Ascending aorta (tissue), 2 donors: Measurements from ENCODE around the gene BEST1. TPM values are rescaled to one million over a fixed set of nuclear protein-coding genes. Genes with fewer than 3 reads are reported as not detected.
A peak's percentile ranks its signal among the peaks of the same experiment; 100 is the strongest.

Experiments
- DNase-seq, 2 donors: peaks; one replicate each; pipeline ENCODE4 v3.0.0-alpha.2; 2019; ENCODE audit warnings: low spot score in 2 of 2
- H3K27ac ChIP-seq, 2 donors: fragments of 200-600 bp; sonication (generic); one replicate each; pipeline ENCODE4 v1.5.1; 2016 to 2017; ENCODE audit warnings: mild to moderate bottlenecking in 1 of 2
- H3K27me3 ChIP-seq: fragments of 200-600 bp; sonication (generic); one replicate; pipeline ENCODE4 v1.5.1; 2017
- H3K36me3 ChIP-seq, 2 donors: fragments of 200-600 bp; sonication (generic); one replicate each; pipeline ENCODE4 v1.5.1; 2016
- H3K4me1 ChIP-seq, 2 donors: fragments of 200-600 bp; sonication (generic); one replicate each; pipeline ENCODE4 v1.5.1; 2016 to 2017; ENCODE audit warnings: mild to moderate bottlenecking in 1 of 2
- H3K4me3 ChIP-seq, 2 donors: fragments of 200-600 bp; sonication (generic); one replicate each; pipeline ENCODE4 v1.5.1; 2016 to 2017; ENCODE audit warnings: mild to moderate bottlenecking in 1 of 2
- H3K9me3 ChIP-seq, 2 donors: fragments of 200-600 bp; sonication (generic); one replicate each; pipeline ENCODE4 v1.5.1; 2016
- CTCF ChIP-seq, 3 experiments: fragments of 200-600 bp in 2 of 3; fragments of 450-650 bp in 1 of 3; sonication (generic) in 2 of 3; IDR thresholded peaks; one replicate each; pipeline ENCODE4 v1.5.1; 2016 to 2019; ENCODE audit warnings: antibody characterized with exemption in 3 of 3, mild to moderate bottlenecking in 1 of 3, moderate library complexity in 1 of 3
- intact Hi-C: fragments of 100-400 bp; cut with DNase I; formaldehyde crosslinking; loops from one replicate; pipeline ENCODE4 v1.15.1; 2023
- total RNA-seq: library from RNA; depleted of rRNA; stranded (reverse); fragments of >200 nt; gene quantifications from one replicate; pipeline ENCODE4 v1.1.0, GENCODE V29; 2016

The BEST1 gene
- total RNA-seq, 1 donor from 2014 or later: 30.9 TPM

DNA sequence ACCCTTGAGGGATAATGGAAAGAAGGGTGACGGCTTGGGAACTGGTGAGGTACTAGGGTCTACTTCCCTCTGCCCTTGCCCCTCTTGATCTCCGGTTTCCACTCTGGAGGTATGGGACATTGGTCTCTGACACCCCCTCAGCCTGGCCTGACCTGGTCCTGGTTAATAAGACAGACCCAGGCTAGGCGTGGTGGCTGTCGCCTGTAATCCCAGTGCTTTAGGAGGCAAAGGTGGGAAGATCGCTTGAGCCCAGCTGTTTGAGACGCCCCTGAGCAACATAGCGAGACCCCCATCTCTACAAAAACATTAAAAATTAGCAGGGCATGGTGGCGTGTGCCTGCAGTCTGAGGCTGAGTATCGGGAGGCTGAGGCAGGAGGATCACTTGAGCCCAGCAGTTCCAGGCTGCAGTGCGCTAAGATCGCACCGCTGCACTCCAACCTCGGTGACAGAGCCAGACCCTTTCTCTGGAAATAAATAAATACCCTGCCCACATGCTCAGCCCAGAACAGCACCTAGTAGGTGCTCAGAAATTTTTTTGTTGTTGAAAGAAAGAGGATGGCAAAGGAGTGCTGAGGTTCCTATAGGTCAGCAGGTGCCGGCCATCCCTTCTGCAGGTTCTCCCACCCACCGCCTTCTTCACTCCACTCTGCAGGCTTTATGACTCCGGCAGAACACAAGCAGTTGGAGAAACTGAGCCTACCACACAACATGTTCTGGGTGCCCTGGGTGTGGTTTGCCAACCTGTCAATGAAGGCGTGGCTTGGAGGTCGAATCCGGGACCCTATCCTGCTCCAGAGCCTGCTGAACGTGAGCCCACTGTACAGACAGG lies 6.3 kb downstream of the BEST1 start:
- TF ChIP-seq CTCF (IDR thresholded peaks at IDR 0.05): no peak
- peak in 1 of 2 donors; percentile 63 for DNase-seq
- H3K4me1 ChIP-seq: peaks cover 0 to 11% of the 10 kb centered on the region in 2 donors
- peak overlapping the region in 1 of 2 donors; percentile 59 for H3K4me3 ChIP-seq
- intact Hi-C loops: no loop called here
- H3K36me3 ChIP-seq: no peaks in the 10 kb centered on the region
- no peaks in the 10 kb centered on the region for H3K27me3 ChIP-seq
- H3K9me3 ChIP-seq: no peaks in the 10 kb centered on the region
- H3K27ac ChIP-seq: peak overlapping the region in 1 of 2 donors; percentile 41

DNA sequence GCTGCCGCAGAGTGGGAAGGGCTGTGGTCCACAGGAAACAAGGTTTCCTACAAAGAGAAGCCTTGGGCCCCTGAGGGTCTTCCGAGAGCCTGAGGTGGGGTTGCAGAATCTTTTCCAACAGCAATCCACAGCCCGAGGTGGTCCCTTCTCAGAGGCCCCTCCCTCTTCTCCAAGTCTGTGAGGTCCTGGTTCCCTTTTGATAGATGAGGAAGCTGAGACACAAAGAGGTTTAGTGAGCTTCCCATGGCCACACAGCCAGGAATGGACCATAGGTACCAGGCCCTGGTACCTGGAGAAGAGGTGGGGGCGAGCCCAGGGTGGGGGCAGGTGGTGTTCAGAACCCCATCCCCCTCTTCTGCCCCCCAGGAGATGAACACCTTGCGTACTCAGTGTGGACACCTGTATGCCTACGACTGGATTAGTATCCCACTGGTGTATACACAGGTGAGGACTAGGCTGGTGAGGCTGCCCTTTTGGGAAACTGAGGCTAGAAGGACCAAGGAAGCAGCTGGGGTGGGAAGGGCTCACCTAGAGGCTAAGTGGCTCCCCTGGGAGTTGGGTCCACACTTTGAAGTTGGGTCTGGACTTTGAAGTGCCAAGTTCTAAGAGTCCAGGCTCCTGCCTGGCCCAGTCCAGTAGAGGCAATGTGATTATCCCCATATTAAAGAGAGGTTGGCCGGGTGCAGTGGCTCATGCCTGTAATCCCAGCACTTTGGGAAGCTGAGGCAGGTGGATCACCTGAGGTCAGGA lies 7.0 kb downstream of the BEST1 start:
- no peak for TF ChIP-seq CTCF (IDR thresholded peaks at IDR 0.05)
- intact Hi-C loops: no loop called here
- DNase-seq: peak in 1 of 2 donors; percentile 62

GRCh38 chr11:61958590-61958989 lies 8.4 kb downstream of the BEST1 start:
- Histone ChIP-seq H3K27ac (no peak overlapping the region), H3K4me3 (no peak overlapping the region), H3K4me1 (peaks cover 4 to 24% of the 10 kb centered on the region in 2 donors), H3K36me3 (peaks cover 0 to 2% of the 10 kb centered on the region in 2 donors), H3K9me3 (no peaks in the 10 kb centered on the region), H3K27me3 (no peaks in the 10 kb centered on the region)
- intact Hi-C loops: no loop called here
- DNase-seq: no peak
- TF ChIP-seq CTCF (IDR thresholded peaks at IDR 0.05): no peak

More for the DNA sequence above, 7.0 kb downstream of the BEST1 start:
- H3K4me1 ChIP-seq: peaks cover 0 to 18% of the 10 kb centered on the region in 2 donors
- no peak overlapping the region for H3K4me3 ChIP-seq
- no peaks in the 10 kb centered on the region for H3K9me3 ChIP-seq
- no peaks in the 10 kb centered on the region for H3K36me3 ChIP-seq
- H3K27ac ChIP-seq: no peak overlapping the region
- no peaks in the 10 kb centered on the region for H3K27me3 ChIP-seq

- peaks cover 0 to 8% of the 10 kb centered on the region in 2 donors for H3K36me3 ChIP-seq
- TF ChIP-seq CTCF (IDR thresholded peaks at IDR 0.05): no peak
- H3K4me1 ChIP-seq: peaks cover 4 to 26% of the 10 kb centered on the region in 2 donors
- intact Hi-C loops: no loop called here
- no peak overlapping the region for H3K4me3 ChIP-seq
- no peak overlapping the region for H3K27ac ChIP-seq
- H3K9me3 ChIP-seq: no peaks in the 10 kb centered on the region
- peak in 1 of 2 donors; percentile 41 for DNase-seq
- no peaks in the 10 kb centered on the region for H3K27me3 ChIP-seq
Measured at GRCh38 chr11:61959114-61959513, 9.0 kb downstream of the BEST1 start.

DNA sequence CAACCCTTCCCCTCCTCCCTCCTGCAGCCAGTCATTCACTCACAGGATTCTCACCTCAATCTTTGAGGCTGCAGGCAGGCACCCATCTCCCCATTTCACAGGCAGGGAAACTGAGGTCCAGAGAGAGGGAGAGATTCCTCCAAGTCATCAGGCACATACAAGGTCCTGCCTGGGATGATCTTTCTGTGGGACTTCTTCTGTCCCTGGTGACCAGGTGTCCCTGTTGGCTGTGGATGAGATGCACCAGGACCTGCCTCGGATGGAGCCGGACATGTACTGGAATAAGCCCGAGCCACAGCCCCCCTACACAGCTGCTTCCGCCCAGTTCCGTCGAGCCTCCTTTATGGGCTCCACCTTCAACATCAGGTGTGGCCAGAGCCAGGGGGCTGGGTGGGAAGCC lies 9.5 kb downstream of the BEST1 start:
- no peak for TF ChIP-seq CTCF (IDR thresholded peaks at IDR 0.05)
- Histone ChIP-seq H3K36me3 (peaks cover 2 to 13% of the 10 kb centered on the region in 2 donors), H3K4me1 (peaks cover 5 to 31% of the 10 kb centered on the region in 2 donors), H3K27ac (no peak overlapping the region), H3K27me3 (no peaks in the 10 kb centered on the region), H3K9me3 (no peaks in the 10 kb centered on the region), H3K4me3 (no peak overlapping the region)
- intact Hi-C loops: no loop called here
- DNase-seq: peak in 1 of 2 donors; percentile 62
